HL-60 (cell line): ENCODE data around the gene MARK2.

Experiments used
- DNase-seq, 2 experiments: peaks; one replicate each; pipeline ENCODE4 v3.0.0-alpha.2; 2010 to 2020; ENCODE audit warnings: low read depth in 1 of 2, low spot score in 1 of 2
- H3K27ac ChIP-seq: fragments of 250-450 bp; sonication (Bioruptor Pico); replicated peaks from 2 replicates; pipeline ENCODE4 v1.5.1; 2020; ENCODE audit warnings: mild to moderate bottlenecking, moderate library complexity
- H3K27me3 ChIP-seq: fragments of 250-450 bp; sonication (Bioruptor Pico); 2 replicates; pipeline ENCODE4 v1.5.1; 2021; ENCODE audit warnings: mild to moderate bottlenecking, moderate library complexity; ENCODE audit not compliant: insufficient read depth, poor library complexity, severe bottlenecking
- H3K4me3 ChIP-seq: replicated peaks from 2 replicates; pipeline ENCODE4 v1.5.1; 2011; ENCODE audit warnings: mild to moderate bottlenecking, control low read depth, low read length; ENCODE audit not compliant: insufficient read depth
- CTCF ChIP-seq: IDR thresholded peaks from one replicate; pipeline ENCODE4 v1.5.1; 2011; ENCODE audit warnings: low read length, control low read depth, inconsistent platforms; ENCODE audit not compliant: insufficient read depth
- GABPA ChIP-seq: IDR thresholded peaks from 2 replicates; pipeline ENCODE4 v1.6.1; 2012; ENCODE audit warnings: low read depth
- POLR2AphosphoS5 ChIP-seq: IDR thresholded peaks from 2 replicates; pipeline ENCODE4 v1.6.1; 2012; ENCODE audit warnings: low read depth
- REST ChIP-seq: IDR thresholded peaks from 2 replicates; pipeline ENCODE4 v1.6.1; 2012; ENCODE audit warnings: low read depth; ENCODE audit not compliant: insufficient replicate concordance
- SPI1 ChIP-seq: IDR thresholded peaks from 2 replicates; pipeline ENCODE4 v1.6.1; 2012; ENCODE audit warnings: low read depth, mild to moderate bottlenecking, borderline replicate concordance

The MARK2 gene

GRCh38 chr11:63883791-63884190, 44.9 kb downstream of the MARK2 start:
- Histone ChIP-seq H3K27me3 (no peaks in the 10 kb centered on the region), H3K4me3 (no peak overlapping the region), H3K27ac (peak overlapping the region; percentile 50)
- DNase-seq = no peak
- no peak for TF ChIP-seq SPI1

- peak overlapping the region; percentile 50 for H3K27ac ChIP-seq
- peak in 1 of 2 experiments; percentile 35 for DNase-seq
- TF ChIP-seq REST (no peak), CTCF (no peak), GABPA (no peak)
Measured at GRCh38 chr11:63884196-63884932, 45.5 kb downstream of the MARK2 start.

GRCh38 chr11:63887386-63887999, 48.6 kb downstream of the MARK2 start:
- DNase-seq = peak in 1 of 2 experiments; percentile 42
- H3K4me3 ChIP-seq = no peak overlapping the region

More at GRCh38 chr11:63884196-63884932, 45.5 kb downstream of the MARK2 start:
- Histone ChIP-seq H3K27me3 (no peaks in the 10 kb centered on the region), H3K4me3 (no peak overlapping the region)

More at GRCh38 chr11:63887386-63887999, 48.6 kb downstream of the MARK2 start:
- TF ChIP-seq POLR2AphosphoS5 = no peak
- no peak for TF ChIP-seq CTCF
- no peak for TF ChIP-seq SPI1
- TF ChIP-seq REST = no peak
- TF ChIP-seq GABPA = no peak
- peak overlapping the region; percentile 82 for H3K27ac ChIP-seq
- H3K27me3 ChIP-seq = no peaks in the 10 kb centered on the region
